Measurements from ENCODE around the gene RAET1E. TPM values are rescaled to one million over a fixed set of nuclear protein-coding genes. Genes with fewer than 3 reads are reported as not detected.

The RAET1E gene
- total and polyA plus RNA-seq, 9 of the 15 experiments (the other 6 are each of a cell fraction or from before 2014, with no cell fraction given), result not detected

DNA sequence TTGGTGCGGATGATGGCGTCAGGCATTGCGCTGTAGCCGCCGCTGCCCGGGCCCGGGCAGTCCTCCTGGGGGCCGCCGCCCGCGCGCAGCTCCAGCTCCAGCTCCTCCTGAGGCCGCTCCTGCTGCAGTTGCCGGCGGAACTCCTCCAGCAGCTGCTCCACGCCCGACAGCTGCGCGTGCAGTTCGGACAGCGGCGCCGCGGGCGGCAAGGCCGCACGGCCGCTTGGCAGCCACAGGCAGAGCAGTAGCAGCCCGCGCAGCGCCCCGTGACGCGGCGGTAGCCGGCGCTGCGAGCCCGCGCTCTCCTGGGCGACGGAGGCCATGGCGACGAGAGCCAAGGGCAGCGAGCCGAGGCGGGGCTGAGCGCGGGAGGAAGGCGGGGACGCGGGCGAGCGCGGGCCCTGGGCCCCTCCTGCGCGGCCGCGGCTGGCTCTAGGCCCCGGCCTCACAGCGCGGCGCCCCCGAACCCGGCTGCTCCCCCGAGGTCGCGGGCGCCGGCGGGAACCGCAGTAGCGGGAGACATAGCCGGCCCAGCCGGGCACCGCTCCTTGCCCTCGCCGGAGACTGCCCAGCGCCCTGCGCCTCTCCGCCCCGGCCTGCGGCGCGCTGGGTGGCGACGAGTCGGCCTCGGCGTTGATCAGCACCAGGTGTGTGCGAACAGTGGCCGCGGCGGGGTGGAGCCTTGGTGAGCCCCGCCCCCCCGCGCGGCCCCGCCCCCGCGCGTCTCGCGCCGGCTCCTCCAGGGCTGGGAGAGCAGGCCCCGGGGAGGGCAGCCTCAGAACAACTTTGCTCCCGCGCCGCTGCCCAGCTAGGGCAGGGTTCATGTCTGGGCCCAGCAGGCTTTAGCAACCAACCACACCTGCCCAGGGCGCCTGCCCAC lies 34.0 kb downstream of the RAET1E start, which contains the start of gene LRP11 (continued):
- TF ChIP-seq, protein P1, sequence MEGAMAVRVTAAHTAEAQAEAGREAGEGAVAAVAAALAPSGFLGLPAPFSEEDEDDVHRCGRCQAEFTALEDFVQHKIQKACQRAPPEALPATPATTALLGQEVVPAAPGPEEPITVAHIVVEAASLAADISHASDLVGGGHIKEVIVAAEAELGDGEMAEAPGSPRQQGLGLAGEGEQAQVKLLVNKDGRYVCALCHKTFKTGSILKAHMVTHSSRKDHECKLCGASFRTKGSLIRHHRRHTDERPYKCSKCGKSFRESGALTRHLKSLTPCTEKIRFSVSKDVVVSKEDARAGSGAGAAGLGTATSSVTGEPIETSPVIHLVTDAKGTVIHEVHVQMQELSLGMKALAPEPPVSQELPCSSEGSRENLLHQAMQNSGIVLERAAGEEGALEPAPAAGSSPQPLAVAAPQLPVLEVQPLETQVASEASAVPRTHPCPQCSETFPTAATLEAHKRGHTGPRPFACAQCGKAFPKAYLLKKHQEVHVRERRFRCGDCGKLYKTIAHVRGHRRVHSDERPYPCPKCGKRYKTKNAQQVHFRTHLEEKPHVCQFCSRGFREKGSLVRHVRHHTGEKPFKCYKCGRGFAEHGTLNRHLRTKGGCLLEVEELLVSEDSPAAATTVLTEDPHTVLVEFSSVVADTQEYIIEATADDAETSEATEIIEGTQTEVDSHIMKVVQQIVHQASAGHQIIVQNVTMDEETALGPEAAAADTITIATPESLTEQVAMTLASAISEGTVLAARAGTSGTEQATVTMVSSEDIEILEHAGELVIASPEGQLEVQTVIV (CRISPR knock-in tag; IDR thresholded peaks at IDR 0.05; ENCODE audit: borderline replicate concordance), result 0 out of 2 replicates have a peak, but pooled peaks have one; percentile 13
- TF ChIP-seq, protein P2, sequence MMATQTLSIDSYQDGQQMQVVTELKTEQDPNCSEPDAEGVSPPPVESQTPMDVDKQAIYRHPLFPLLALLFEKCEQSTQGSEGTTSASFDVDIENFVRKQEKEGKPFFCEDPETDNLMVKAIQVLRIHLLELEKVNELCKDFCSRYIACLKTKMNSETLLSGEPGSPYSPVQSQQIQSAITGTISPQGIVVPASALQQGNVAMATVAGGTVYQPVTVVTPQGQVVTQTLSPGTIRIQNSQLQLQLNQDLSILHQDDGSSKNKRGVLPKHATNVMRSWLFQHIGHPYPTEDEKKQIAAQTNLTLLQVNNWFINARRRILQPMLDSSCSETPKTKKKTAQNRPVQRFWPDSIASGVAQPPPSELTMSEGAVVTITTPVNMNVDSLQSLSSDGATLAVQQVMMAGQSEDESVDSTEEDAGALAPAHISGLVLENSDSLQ (IDR thresholded peaks at IDR 0.05), result no peak
- TF ChIP-seq TGIF2 (CRISPR knock-in tag; IDR thresholded peaks at IDR 0.05), result peak; percentile 77; the same call in 1 of the 2 replicates
- TF ChIP-seq ZNF197 (CRISPR knock-in tag; IDR thresholded peaks at IDR 0.05; ENCODE audit: low read depth), result no peak
- no peak for TF ChIP-seq STAT6 (CRISPR knock-in tag; IDR thresholded peaks at IDR 0.05)
- TF ChIP-seq, protein P3, sequence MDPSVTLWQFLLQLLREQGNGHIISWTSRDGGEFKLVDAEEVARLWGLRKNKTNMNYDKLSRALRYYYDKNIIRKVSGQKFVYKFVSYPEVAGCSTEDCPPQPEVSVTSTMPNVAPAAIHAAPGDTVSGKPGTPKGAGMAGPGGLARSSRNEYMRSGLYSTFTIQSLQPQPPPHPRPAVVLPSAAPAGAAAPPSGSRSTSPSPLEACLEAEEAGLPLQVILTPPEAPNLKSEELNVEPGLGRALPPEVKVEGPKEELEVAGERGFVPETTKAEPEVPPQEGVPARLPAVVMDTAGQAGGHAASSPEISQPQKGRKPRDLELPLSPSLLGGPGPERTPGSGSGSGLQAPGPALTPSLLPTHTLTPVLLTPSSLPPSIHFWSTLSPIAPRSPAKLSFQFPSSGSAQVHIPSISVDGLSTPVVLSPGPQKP (CRISPR knock-in tag; IDR thresholded peaks at IDR 0.05), result no peak
- TF ChIP-seq MTF1 (CRISPR knock-in tag; IDR thresholded peaks at IDR 0.05; ENCODE audit: borderline replicate concordance), result no peak
- TF ChIP-seq ZNF518B (CRISPR knock-in tag; IDR thresholded peaks at IDR 0.05), result no peak
- TF ChIP-seq SNRNP70 (optimal IDR thresholded peaks at IDR 0.05; ENCODE audit: low read depth, low read length), result no peak
- TF ChIP-seq ZNF778 (CRISPR knock-in tag; IDR thresholded peaks at IDR 0.05), result no peak
- no peak for TF ChIP-seq LCOR (CRISPR knock-in tag; IDR thresholded peaks at IDR 0.05)
- TF ChIP-seq POLR2A (conservative IDR thresholded peaks at IDR 0.05), result peak; percentile 36; the same call in 1 of the 2 replicates
- no peak for TF ChIP-seq XRCC4 (IDR thresholded peaks at IDR 0.05; ENCODE audit: extremely low read depth, insufficient read depth, insufficient read length)
- TF ChIP-seq ZNF445 (CRISPR knock-in tag; IDR thresholded peaks at IDR 0.05; ENCODE audit: low read depth), result no peak
- no peak for TF ChIP-seq PHF21A (IDR thresholded peaks at IDR 0.05; ENCODE audit: borderline replicate concordance, low read depth)

Data from K562 (cell line).